ENCODE measurements around the gene ADCY9. TPM values are rescaled to one million over a fixed set of nuclear protein-coding genes. Genes with fewer than 3 reads are reported as not detected.
"Not testable (repeated sequence)": the region's sequence is repeated elsewhere in the genome, so short reads cannot be mapped to it uniquely, and the experiment has no call there.

The ADCY9 gene
- total RNA-seq, 1 donor from 2014 or later: 18.3 TPM

- DNase-seq (ENCODE audit: extremely low read depth, low read depth, low spot score): no peak
These were observed 157.1 kb downstream of the ADCY9 start for GRCh38 chr16:3959148-3959547.

GRCh38 chr16:3957344-3957980 is 158.8 kb downstream of the ADCY9 start:
- DNase-seq (ENCODE audit: extremely low read depth, low read depth, low spot score): no peak

- no peak for DNase-seq (ENCODE audit: extremely low read depth, low read depth, low spot score)
These were observed 161.8 kb downstream of the ADCY9 start for GRCh38 chr16:3954411-3954921.

DNA sequence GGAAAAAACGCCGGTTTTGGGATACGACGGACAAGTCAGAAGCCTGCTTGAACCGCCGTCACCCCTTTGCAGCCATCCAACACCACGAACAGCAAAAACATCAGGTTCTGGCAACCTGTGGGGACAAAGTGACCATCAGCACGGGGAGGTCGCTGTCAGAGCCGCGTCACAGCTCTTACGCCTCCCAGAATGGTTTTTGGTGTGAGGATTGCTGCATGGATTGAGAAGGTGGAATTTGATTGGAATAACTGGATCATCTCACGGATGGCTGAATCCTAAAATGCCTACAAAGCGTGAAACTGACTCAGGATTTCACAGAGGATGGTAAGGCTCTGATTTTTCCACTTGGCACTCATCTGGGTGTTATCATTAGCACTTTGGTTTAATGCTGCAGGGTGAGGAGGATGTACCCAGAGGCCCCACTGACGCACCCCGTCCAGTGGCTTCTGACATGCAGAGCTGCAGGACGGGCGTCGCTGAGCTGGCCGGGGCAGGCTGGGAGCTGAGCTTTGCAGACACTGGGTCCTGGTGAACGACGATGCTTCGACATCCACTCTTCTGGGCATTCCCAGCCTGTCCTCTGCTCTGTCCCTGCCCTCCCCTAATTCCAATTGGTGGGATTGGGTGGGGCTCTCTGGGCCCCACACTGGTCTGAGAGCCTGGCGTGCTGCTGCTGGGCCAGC is 162.4 kb downstream of the ADCY9 start:
- no peak for DNase-seq (ENCODE audit: extremely low read depth, low read depth, low spot score)

GRCh38 chr16:3952737-3953131 is 163.5 kb downstream of the ADCY9 start:
- DNase-seq (ENCODE audit: extremely low read depth, low read depth, low spot score): no peak

- DNase-seq (ENCODE audit: extremely low read depth, low read depth, low spot score): no peak
These were observed 164.1 kb downstream of the ADCY9 start for GRCh38 chr16:3951861-3952736.

DNA sequence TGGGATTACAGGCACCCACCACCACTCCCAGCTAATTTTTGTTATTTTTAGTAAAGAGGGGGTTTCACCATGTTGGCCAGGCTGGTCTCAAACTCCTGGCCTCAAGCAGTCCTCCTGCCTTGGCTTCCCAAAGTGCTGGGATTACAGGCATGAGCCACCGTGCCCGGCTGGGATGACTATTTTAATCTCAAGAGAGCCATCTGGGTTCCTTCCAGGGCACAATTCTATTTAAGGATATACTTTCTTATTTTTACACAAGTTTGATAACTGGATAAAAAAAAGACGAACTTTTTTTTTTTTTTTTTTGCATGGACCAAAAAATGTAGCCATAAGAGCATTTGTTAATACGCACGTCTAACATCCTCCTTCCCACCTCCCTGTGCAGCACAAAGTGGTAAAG is 164.9 kb downstream of the ADCY9 start:
- not testable (repeated sequence) for DNase-seq (ENCODE audit: extremely low read depth, low read depth, low spot score)

- peak; percentile 54 for DNase-seq (ENCODE audit: extremely low read depth, low read depth, low spot score)
These were observed 165.7 kb downstream of the ADCY9 start for GRCh38 chr16:3950343-3951193.

DNA sequence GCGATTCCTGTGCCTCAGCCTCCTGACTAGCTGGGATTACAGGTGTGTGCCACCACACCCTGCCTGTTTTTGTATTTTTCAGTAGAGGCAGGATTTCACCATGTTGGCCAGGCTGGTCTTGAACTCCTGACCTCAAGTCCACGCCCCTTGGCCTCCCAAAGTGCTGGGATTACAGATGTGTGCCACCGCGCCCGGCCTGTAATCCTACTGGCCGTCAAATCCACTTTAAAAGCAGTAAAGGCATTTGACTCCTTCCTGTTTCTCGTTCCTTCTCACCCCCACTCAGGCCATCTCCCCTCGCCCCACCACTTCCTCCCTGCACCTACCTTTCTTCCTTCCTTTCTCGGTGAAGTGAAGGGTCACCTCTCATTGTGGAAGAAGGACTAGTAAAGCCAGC is 166.3 kb downstream of the ADCY9 start:
- no peak for DNase-seq (ENCODE audit: extremely low read depth, low read depth, low spot score)

GRCh38 chr16:3949287-3949686 is 167.0 kb downstream of the ADCY9 start:
- no peak for DNase-seq (ENCODE audit: extremely low read depth, low read depth, low spot score)

DNA sequence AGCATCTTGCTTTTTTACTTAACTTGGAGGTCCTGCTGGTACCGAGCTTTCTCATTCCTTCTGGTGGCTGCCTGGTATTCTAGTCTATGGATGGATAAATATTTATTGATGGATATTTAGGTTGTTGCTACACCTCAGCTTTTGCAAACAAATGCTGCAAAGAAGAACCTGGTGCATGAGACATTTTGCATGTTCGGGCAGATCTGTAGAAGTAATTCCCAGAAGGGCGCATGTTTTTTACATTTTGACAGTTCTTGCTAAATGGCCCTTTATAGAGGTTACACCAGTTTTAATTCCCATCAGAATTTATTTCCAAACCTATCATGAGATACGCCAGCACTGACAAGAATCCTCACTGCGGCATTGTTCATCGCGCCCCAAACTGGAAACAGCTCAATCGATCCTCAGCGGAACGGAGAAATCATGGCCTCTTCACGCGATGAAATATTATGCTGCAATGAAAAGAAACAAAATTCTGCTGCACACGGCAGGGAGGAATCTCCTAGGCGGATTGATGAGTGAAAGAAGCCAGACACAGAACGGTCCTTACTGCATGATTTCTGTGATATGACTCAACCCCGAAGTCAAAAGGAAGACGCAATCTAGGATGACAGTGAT is 167.8 kb downstream of the ADCY9 start:
- no peak for DNase-seq (ENCODE audit: extremely low read depth, low read depth, low spot score)

GRCh38 chr16:3946604-3947180 is 169.6 kb downstream of the ADCY9 start:
- DNase-seq (ENCODE audit: extremely low read depth, low read depth, low spot score): no peak

DNA sequence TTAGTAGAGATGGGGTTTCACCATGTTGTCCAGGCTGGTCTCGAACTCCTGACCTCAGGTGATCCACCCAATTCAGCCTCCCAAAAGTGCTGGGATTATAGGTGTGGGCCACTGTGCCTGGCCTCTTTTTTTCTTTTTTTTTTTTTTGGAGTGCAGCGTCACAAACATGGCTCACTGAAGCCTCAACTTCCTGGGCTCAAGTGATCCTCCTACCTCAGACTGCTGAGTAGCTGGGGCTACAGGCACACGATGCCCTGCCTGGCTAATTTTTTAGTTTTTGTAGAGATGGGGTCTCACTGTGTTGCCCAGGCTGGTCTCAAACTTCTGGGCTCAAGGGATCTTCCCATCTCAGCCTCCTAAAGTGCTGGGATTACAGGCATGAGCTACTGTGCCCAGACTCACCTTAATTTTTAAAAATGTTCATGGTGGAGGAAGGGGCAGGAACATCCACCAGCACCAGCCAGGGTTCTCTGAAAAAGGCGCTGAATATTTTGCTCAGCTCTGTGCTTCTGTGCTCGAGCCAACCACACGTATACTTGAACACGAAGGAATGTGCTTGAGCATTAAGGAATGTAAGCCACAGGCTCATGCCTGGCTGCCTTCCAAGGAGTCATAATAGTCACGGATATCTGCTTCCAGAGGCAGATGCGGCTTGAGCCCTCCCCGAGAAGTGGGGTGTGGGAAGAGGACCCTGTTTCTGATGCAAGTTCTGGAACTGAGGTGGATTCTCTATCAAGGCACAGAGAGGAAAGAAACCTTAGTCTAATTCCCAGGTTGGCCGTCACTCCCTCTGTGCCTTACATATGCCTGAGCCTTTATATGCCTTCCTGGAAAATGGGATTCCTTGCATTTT is 170.3 kb downstream of the ADCY9 start:
- peak; percentile 71 for DNase-seq (ENCODE audit: extremely low read depth, low read depth, low spot score)

DNA sequence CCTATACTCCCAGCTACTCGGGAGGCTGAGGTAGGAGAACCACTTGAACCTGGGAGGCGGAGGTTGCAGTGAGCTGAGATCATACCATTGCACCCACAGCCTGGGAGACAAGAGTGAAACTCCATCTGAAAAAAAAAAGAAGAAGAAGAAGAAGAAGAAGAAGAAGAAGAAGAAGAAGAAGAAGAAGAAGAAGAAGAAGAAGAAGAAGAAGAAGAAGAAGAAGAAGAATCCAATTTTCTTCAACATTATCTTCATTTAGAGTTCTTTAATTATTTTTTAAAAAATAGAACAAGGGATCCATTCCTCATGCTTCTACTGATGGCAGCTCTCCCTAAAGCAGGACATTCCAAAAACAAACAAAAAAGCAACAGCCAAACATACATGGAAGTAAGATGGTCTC is 171.8 kb downstream of the ADCY9 start:
- DNase-seq (ENCODE audit: extremely low read depth, low read depth, low spot score): not testable (repeated sequence)

DNA sequence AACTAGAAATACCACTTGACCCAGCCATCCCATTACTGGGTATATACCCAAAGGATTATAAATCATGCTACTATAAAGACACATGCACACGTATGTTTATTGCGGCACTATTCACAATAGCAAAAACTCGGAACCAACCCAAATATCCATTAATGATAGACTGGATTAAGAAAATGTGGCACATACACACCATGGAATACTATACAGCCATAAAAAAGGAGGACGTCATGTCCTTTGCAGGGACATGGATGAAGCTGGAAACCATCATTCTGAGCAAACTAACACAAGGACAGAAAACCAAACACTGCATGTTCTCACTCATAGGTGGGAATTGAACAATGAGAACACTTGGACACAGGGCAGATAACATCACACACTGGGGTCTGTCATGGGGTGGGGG is 174.1 kb downstream of the ADCY9 start:
- DNase-seq (ENCODE audit: extremely low read depth, low read depth, low spot score): not testable (repeated sequence)

DNA sequence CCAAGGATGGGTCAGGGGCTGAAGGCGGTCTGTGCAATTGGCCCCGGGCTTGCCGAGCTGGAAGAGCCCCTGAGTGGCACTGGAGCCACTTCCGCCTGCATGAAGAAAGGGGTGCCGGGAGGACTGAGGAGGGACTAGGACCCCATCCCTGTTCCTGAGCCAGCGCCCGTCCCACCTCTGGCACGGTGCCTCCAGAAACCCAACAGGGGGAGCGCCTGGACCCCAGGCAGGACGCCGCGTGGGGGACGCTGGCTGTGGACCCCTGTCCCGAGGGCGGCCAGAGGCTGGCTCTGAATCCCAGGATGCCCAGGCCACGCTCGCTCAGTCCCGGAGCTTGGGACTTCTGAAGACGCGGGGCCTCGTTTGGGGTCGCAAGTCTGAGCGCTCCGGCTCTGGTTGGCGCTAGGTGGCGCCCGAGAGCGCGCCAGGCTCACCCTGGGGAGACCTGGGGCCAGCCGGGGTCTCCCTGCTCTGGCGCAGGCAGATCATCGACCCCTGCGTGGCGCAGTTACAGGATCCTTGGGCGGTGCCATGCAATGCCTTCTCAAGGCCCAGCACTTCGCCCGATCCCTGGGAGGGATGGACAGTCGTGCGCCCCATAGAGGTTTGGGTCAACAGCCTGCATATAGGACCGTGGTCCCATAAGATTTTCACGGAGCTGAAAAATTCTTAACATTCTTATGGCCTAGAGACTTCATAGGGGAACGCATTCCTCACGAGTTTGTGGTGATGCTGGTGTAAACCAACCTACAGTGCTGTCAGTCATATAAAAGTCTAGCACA is 177.2 kb downstream of the ADCY9 start:
- no peak for DNase-seq (ENCODE audit: extremely low read depth, low read depth, low spot score)

DNA sequence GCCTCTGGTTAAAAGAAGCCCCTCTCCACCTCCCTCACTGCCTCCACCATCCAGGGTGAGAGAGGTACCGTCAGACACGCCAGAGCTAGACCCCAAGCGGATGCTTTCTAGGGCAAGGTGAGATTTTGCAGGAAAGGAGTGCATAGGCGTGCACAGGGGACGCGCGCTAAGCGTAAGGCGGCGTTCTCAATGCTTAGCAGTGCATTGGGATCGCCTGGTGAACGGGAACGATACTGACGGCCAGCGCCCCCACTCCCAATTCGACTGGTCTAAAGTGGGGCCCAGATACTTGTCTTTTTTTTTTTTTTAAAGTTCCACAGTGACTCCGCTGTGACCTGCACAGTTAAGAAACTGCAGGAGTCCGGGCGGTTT is 177.8 kb downstream of the ADCY9 start:
- no peak for DNase-seq (ENCODE audit: extremely low read depth, low read depth, low spot score)

Data from glomerular endothelial cell (primary cell).